KBM-7 (cell line): ENCODE measurements around the gene EPAS1.
A peak's percentile ranks its signal among the peaks of the same experiment; 100 is the strongest.

ENCODE experiments used
- DNase-seq: peaks from one replicate; pipeline ENCODE4 v3.0.0-alpha.2; 2015
- in situ Hi-C: fragments of 300-500 bp; cut with MboI; formaldehyde crosslinking; loops from 2 replicates; pipeline ENCODE4 v1.14.3; 2020; ENCODE audit warnings: low sequenced_read_pairs, low pct_unique_long_range_greater_than_20kb, mixed read lengths

EPAS1 gene

DNA sequence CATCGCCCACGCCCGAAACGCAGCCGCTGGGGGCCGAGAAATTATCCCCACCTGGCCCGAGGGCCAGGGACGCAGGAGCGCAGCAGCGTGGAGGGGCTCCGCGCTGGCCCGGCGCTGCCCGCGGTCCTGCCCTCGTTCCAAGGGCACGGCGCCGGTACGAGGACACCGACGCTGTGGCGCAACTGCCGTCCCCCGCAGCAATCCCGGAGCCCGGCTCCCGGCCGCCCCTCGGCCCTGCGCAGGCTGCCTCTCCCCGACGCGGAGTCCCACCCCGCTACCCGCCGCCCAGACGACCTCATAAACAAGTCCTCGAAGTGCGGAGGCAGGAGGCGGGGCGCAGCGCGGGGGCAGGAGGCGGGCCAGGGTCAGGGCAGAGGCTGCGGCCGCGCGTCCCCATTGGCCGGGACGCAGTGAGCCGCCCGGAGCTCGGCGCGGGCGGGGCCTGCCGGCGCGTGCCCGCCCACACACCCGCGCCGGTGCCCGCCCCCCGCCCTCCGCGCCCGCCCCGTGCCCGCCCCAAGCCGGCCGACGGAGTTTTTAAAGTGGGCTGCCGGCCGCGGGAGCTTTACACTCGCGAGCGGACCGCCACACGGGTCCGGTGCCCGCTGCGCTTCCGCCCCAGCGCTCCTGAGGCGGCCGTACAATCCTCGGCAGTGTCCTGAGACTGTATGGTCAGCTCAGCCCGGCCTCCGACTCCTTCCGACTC is at the start of gene EPAS1:
EPAS1 (plus strand) TSS at position 568 of the 706 bp plus-strand sequence. CDS start 505 bp downstream, outside the sequence.
- DNase-seq: peak; percentile 85
- in situ Hi-C loops: no loop called here

DNA sequence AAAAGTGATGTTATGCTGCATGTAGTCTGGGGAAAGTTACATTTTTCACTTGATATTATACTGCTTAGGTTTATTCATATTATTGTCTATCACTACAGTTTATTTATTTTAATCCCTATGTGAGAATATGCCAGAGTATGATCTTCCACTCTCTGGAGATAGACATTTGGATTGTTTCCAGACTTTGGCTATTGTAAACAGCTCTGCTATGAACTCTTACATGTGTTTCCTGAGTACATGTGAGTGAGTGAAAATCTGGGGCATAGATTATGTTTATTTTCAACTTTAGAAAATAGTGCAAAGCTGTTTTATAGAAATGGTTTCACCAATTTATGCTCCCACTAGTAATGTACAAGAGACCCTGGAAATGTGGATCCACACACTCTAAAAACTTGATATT is 49.0 kb upstream of the EPAS1 start:
- in situ Hi-C loops: no loop called here
- DNase-seq: no peak

DNA sequence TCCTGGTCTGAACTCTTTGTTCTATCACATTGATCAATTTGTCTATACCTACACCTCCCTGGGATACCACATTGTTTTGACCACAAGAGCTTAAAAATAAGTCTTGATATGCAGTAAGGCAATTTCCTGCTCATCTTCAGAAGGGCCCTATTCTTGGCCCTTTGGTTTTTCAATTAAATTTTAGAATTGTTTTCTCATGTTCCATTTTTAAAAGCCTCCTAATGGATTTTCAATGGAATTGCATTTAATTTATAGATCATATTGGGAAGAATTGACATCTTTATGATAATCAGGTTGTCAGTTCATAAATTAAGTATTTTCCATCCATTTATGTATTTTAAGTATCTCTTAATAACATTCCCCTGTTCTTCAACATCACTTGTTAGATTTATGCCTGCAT is 47.6 kb upstream of the EPAS1 start:
- in situ Hi-C loops: no loop called here

DNA sequence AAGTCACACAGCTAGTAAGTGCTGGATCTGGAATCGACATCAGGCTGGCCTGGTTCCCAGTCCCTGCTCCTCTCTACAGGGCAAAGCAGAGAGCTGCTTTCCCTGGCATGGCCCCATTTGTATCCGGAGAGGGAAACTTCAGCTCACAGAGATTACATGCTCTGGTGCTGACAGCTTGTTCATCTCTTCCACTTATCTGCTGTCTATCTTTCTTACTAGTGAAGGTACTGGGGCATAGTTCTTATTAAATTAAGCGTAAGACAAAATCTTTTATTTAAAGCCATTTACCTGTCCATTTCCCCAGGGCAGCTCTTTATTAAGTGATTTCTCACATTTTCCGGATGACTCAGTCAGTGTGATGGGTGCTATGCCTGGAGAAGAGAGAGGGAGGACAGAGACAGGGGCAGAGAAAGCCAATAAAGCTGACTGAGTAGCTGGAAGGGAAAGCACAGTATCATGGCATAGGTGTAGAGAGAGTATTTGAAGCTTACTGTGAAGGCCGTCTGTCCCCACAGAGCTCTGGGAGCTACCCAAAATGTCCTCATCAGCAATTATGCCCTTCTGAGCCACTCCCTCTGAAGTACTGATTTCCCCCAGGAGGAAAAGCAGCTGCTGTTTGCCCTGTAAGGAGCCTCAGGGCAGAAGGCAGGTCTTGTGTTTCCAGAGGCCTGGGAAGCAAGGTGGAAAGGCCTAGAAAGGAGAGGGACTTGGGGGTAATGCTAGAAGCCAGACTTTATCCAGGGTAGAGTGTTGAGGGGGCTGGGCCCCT is 44.1 kb upstream of the EPAS1 start:
- in situ Hi-C loops: no loop called here
- no peak for DNase-seq

More for the DNA sequence above, 47.6 kb upstream of the EPAS1 start:
- DNase-seq: no peak

GRCh38 chr2:46254474-46254873 is 42.7 kb upstream of the EPAS1 start:
- in situ Hi-C loops: no loop called here
- DNase-seq: no peak

GRCh38 chr2:46256563-46257142 is 40.6 kb upstream of the EPAS1 start:
- in situ Hi-C loops: no loop called here

DNA sequence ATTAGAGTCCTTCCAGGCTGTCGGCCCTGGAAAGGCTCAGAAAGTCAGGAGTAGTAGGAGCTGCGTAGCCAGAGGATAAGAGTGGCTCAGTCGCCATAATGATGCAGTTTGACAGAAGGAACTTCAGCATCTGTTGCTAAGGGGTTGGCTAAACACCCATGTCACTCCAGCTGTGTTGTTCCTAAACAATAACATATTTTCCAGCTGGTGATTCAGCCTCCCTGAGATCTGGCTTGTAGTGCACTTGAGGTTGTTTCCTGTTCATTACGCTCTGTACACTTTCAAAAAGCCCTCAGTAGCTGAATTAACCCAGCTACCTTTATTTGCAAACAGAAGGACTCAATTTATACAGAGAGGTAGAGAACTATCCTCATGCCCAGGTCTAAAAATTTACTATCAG is 39.7 kb upstream of the EPAS1 start:
- in situ Hi-C loops: no loop called here
- no peak for DNase-seq

More at GRCh38 chr2:46256563-46257142, 40.6 kb upstream of the EPAS1 start:
- peak; percentile 12 for DNase-seq

DNA sequence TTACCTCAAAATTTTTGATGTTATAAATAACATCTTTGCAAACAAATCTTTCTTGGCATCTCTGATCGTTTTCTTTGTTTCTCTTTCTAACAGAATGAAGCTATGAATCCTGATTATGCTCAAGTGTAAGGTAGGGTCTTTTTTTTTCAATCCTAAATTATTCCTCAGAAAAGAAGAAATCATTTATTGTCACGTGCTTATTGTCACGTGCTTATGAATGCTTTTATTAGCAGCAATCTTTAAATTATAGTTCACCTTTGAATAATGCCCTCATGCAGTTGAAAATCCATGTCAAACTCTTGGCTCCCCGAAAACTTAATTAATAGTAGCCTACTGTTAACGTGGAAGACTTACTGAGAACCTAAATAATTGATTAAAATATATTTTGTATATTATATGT is 39.2 kb upstream of the EPAS1 start:
- in situ Hi-C loops: no loop called here
- no peak for DNase-seq

DNA sequence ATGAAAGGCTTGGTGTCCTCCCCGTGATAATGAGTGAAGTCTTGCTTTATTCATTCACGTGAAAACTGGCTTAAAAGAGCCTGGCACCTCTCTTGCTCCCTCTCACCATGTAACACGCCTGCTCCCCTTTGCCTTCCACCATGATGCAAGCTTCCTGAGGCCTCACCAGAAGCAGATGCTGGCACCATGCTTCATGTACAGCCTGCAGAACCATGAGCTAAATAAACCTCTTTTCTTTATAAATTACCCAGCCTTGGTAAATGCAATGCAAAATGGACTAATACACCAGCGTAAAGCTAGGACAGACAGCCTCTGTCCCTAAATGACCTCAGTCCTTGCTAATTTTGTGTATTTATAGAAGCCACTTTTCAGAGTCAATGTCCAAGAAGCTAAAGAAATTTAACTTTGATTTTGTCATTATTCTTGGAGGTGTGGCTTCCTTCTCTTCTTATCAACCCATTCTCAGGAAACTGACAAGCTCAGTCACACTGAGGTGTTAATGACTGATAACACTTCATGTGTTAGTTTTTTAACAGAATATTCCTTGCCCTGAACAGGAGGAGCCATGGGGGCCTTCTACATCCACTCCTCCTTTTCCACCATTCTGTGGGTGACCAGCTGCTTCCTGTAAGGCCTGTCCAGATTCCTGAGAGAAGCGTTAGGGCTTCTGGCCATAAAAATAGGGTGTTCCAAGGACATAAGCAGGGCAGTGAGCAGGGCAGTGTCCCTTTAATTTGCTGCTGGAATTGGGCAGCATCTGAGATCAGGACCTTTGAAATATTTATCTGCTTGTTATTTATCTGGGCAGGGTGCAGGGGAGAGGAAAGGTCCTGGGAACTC is 38.0 kb upstream of the EPAS1 start:
- in situ Hi-C loops: no loop called here
- no peak for DNase-seq

DNA sequence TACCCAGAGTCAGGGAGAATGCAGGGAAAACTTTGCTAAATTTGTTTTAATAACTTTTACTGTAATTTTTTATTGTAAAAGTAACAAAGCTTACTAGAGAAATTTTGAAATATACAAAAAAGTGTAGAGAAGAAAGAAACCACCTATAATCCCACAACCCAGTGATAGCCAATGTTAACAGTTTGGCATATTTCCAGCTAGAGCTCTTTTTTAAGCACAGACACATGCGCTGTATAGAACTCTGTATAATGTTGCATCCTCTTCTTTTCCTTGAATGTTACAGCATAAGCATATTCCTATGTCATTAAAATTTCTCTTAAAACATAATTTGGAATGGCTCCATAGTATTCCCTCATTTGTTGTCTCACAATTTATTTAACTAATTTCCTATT is 37.4 kb upstream of the EPAS1 start:
- no peak for DNase-seq
- in situ Hi-C loops: no loop called here

GRCh38 chr2:46260305-46260704 is 36.9 kb upstream of the EPAS1 start:
- in situ Hi-C loops: no loop called here

GRCh38 chr2:46262248-46262938 is 34.8 kb upstream of the EPAS1 start:
- no peak for DNase-seq
- in situ Hi-C loops: no loop called here

More at GRCh38 chr2:46260305-46260704, 36.9 kb upstream of the EPAS1 start:
- DNase-seq: no peak

DNA sequence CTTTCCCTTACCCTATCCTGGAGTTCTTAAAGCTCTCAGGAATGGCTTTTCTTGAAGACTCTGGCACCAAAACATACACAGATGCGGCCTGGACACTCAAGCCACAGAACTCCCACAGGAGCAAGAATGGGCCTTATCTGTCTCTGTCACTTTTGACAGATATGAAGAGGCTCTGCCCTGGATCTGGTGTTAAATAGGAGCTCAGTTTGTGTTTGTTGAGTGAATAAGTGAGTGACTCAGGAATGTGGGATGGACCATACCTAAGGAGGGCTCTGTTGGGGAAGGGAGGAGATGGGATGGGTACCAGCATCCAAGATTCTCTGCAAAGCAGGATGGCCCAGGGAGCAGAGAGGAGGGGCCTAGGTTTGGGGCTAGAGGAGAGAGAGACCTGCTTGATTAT is 33.9 kb upstream of the EPAS1 start:
- DNase-seq: no peak
- in situ Hi-C loops: no loop called here

DNA sequence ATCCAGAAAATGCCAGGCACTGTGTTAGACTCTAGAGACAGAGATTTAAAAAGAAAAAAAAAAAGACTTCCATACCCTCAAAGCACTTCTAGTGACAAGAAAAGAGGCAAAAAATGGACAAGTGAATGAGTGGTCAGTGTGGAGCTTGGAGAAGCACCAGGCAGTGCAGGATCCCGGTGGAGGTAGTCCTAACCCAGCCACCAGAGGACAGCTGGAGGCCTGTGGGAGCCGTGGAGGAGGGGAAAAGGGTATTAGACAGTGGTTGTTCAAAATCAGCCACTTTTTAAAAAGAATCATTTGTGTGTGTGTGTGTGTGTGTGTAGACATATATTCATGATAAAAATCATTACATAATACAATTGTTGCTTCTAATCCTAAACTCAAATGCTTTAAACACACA is 32.8 kb upstream of the EPAS1 start:
- in situ Hi-C loops: no loop called here
- DNase-seq: no peak

DNA sequence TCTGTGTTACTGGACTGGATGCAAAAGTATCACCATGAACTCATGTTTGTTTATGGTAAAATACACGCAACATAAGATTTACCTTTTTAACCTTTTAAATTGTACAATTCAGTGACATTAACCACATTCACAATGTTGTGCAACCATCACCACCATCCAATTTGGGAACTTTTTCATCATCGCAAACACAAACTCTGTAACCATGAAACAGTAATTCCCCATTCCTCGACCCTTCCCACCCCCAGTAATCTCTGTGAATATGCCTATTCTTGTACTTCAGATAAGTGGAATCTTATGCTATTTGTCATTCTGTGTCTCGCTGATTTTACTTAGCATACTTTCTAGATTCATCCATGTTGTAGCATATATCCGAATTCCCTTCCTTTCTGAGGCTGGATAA is 31.1 kb upstream of the EPAS1 start:
- no peak for DNase-seq

DNA sequence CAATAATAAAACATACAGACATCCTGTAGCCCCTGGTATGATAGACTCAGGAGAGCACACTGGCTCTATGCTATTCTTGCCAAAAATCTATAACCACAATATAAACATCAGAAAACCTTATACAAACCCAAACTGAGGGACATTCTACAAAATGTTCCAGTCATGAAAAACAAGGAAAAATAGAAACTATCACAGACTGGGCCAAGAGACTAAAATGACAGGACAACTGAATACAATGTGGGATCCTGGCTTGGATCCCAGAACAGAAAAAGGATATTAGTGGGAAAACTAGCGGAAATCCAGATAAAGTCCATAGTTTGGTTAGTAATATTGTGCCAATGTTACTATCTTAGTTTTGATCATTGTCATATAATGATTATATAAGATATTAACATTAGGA is 29.6 kb upstream of the EPAS1 start:
- no peak for DNase-seq
- in situ Hi-C loops: no loop called here

More for the DNA sequence above, 31.1 kb upstream of the EPAS1 start:
- in situ Hi-C loops: no loop called here

GRCh38 chr2:46268196-46268595 is 29.0 kb upstream of the EPAS1 start:
- in situ Hi-C loops: no loop called here

GRCh38 chr2:46269001-46269400 is 28.2 kb upstream of the EPAS1 start:
- in situ Hi-C loops: no loop called here
- DNase-seq: no peak

More at GRCh38 chr2:46268196-46268595, 29.0 kb upstream of the EPAS1 start:
- DNase-seq: peak; percentile 57
